K562 (cell line): ENCODE measurements around the gene TMSB10. TPM values are rescaled to one million over a fixed set of nuclear protein-coding genes. Genes with fewer than 3 reads are reported as not detected.

Experiments used
- ATAC-seq: fragments of 200-7000 bp; cut with Tn5 transposase; 3 replicates; pipeline ENCODE4 v1.9.1; 2020; ENCODE audit warnings: moderate library complexity
- BruUV-seq: library from RNA; stranded (reverse); fragments of 400-500 nt; replicated peaks from 2 replicates; lab custom pipeline; 2021; lab: Mats Ljungman, UMichigan
- CTCF ChIA-PET: fragments of 300-600 bp; formaldehyde crosslinking; extraction: SDS; loops from one replicate; lab custom pipeline; 2021; ENCODE audit warnings: low intra/inter-chr PET ratio; lab: Yijun Ruan, JAX
- POLR2A ChIA-PET: fragments of 300-600, 350-650 bp; sonication (Branson Sonifier 250); formaldehyde crosslinking; extraction: SDS; loops from one replicate; lab custom pipeline; 2021; ENCODE audit warnings: antibody characterized with exemption, inconsistent platforms; lab: Yijun Ruan, JAX
- DNase-seq, 4 experiments: peaks; one replicate each; pipeline versions ENCODE4 v3.0.0 to v3.0.0-alpha.2; 2011 to 2018; ENCODE audit warnings: low spot score in 3 of 4, mixed read lengths in 3 of 4; ENCODE audit errors: extremely low read depth in 1 of 4
- FAIRE-seq: peaks from 2 replicates; lab custom pipeline; 2011; peaks lifted over from hg19 to GRCh38; lab: Jason Lieb, UNC
- H2AFZ ChIP-seq: 2 replicates; pipeline ENCODE4 v1.6.0; 2011; ENCODE audit warnings: low read depth, low read length, control low read depth, inconsistent platforms
- H3K27ac ChIP-seq: fragments of 200-600 bp; 3 replicates; pipeline ENCODE4 v1.8.0; 2011; ENCODE audit warnings: low read depth, mild to moderate bottlenecking, control low read depth, inconsistent platforms, low read length, moderate library complexity, mixed read lengths; ENCODE audit errors: extremely low read depth
- H3K27me3 ChIP-seq, 2 experiments: fragments of 300-600 bp in 1 of 2; 2 replicates in 1 of 2; 3 replicates in 1 of 2; pipeline versions ENCODE4 v1.6.0 to v1.8.0; 2011; ENCODE audit warnings: inconsistent platforms in 2 of 2, low read length in 2 of 2, mild to moderate bottlenecking in 1 of 2, mixed read lengths in 1 of 2, moderate library complexity in 1 of 2; ENCODE audit not compliant: control insufficient read depth in 2 of 2, insufficient read depth in 2 of 2
- H3K36me3 ChIP-seq: fragments of 300-600 bp; 3 replicates; pipeline ENCODE4 v1.8.0; 2011; ENCODE audit warnings: mild to moderate bottlenecking, low read length, inconsistent platforms; ENCODE audit not compliant: control insufficient read depth, insufficient read depth
- H3K4me1 ChIP-seq, 2 experiments: fragments of 200-600 bp in 1 of 2; replicated peaks in 1 of 2; 2 replicates in 1 of 2; 3 replicates in 1 of 2; pipeline versions ENCODE4 v1.5.1 to v1.8.0; 2011; ENCODE audit warnings: inconsistent platforms in 2 of 2, low read length in 2 of 2, mild to moderate bottlenecking in 1 of 2, mixed read lengths in 1 of 2, moderate library complexity in 1 of 2; ENCODE audit not compliant: control insufficient read depth in 2 of 2, insufficient read depth in 2 of 2
- H3K4me2 ChIP-seq: 2 replicates; pipeline ENCODE4 v1.6.1; 2011; ENCODE audit warnings: low read length, control low read depth, inconsistent platforms, mixed read lengths; ENCODE audit not compliant: insufficient read depth
- H3K4me3 ChIP-seq: fragments of 200-600 bp; sonication (generic), shearing (Covaris generic); 2 replicates; pipeline ENCODE4 v1.5.1; 2016; ENCODE audit warnings: control low read depth, inconsistent platforms
- H3K79me2 ChIP-seq: fragments of 200-600 bp; 3 replicates; pipeline ENCODE4 v1.8.0; 2011; ENCODE audit warnings: low read length, inconsistent platforms; ENCODE audit not compliant: control insufficient read depth, insufficient read depth
- H3K9ac ChIP-seq, 2 experiments: 2 replicates each; pipeline versions ENCODE4 v1.6.0 to v1.6.1; 2011; ENCODE audit warnings: low read depth in 2 of 2, low read length in 2 of 2, control low read depth in 1 of 2, inconsistent platforms in 1 of 2, mild to moderate bottlenecking in 1 of 2, mixed read lengths in 1 of 2; ENCODE audit not compliant: insufficient read depth in 1 of 2
- H3K9me1 ChIP-seq: one replicate; pipeline ENCODE4 v1.6.0; 2011; ENCODE audit warnings: inconsistent platforms, mild to moderate bottlenecking, low read length, moderate library complexity; ENCODE audit not compliant: control insufficient read depth, insufficient read depth
- H3K9me3 ChIP-seq: replicated peaks from 2 replicates; pipeline ENCODE4 v1.5.1; 2011; ENCODE audit warnings: low read depth, low read length, inconsistent platforms; ENCODE audit not compliant: control insufficient read depth, insufficient read depth
- H4K20me1 ChIP-seq: replicated peaks from 2 replicates; pipeline ENCODE4 v1.6.1; 2011; ENCODE audit warnings: low read length, inconsistent platforms, mixed read lengths; ENCODE audit not compliant: control insufficient read depth, insufficient read depth
- BRD9 ChIP-seq: fragments of 450-650 bp; IDR thresholded peaks from 2 replicates; pipeline ENCODE4 v1.6.1; 2018; ENCODE audit warnings: low read depth; ENCODE audit not compliant: partially characterized antibody
- HNRNPL ChIP-seq: fragments of 200-400 bp; formaldehyde crosslinking; IDR thresholded peaks from 2 replicates; pipeline ENCODE4 v1.6.1; 2017; ENCODE audit warnings: low read depth, mild to moderate bottlenecking, low read length
- MYC ChIP-seq, 2 experiments: fragments of 250-450 bp in 1 of 2; sonication (Bioruptor Pico) in 1 of 2; IDR thresholded peaks; 2 replicates each; pipeline versions ENCODE4 v1.5.1 to v1.6.1; 2012 to 2021; ENCODE audit warnings: low read depth in 2 of 2, borderline replicate concordance in 1 of 2, improper control_type of control experiment in 1 of 2, low read length in 1 of 2, mild to moderate bottlenecking in 1 of 2, moderate library complexity in 1 of 2
- NFRKB ChIP-seq: fragments of 450-650 bp; IDR thresholded peaks from 2 replicates; pipeline ENCODE4 v1.6.1; 2016; ENCODE audit warnings: low read depth
- PML ChIP-seq: IDR thresholded peaks from 2 replicates; pipeline ENCODE4 v1.6.1; 2012; ENCODE audit warnings: low read length, inconsistent platforms
- SLC30A9 ChIP-seq: fragments of 250-450 bp; sonication (Bioruptor Pico); IDR thresholded peaks from 2 replicates; pipeline ENCODE4 v1.8.0; 2022; ENCODE audit warnings: mild to moderate bottlenecking, moderate library complexity
- SMC3 ChIP-seq: conservative IDR thresholded peaks from 2 replicates; pipeline ENCODE4 v1.6.1; 2011; ENCODE audit warnings: low read depth, low read length, improper control_type of control experiment; ENCODE audit not compliant: insufficient read depth
- STAG1 ChIP-seq: sonication (generic); formaldehyde crosslinking; IDR thresholded peaks from 2 replicates; pipeline ENCODE4 v1.5.0; 2020; ENCODE audit warnings: missing genetic modification reagents, borderline replicate concordance
- WGBS: fragments of 100-300 bp; shearing (Covaris generic); methylation state at CpG from one replicate; pipeline ENCODE4 v1.1.6; 2016; ENCODE audit warnings: low coverage, mixed read lengths; ENCODE audit not compliant: insufficient coverage; ENCODE audit errors: missing lambda C conversion rate; 5-methylcytosine and 5-hydroxymethylcytosine counted together
- in situ Hi-C: fragments of 300-500 bp; cut with MboI; formaldehyde crosslinking; loops from 4 replicates; pipeline ENCODE4 v1.15.0; 2018; ENCODE audit warnings: inconsistent platforms, mixed read lengths
- intact Hi-C: fragments of 100-400 bp; cut with micrococcal nuclease; formaldehyde crosslinking; loops from 2 replicates; pipeline ENCODE4 v1.14.2; 2022
- polyA plus RNA-seq, 8 experiments: library from polyadenylated mRNA; depleted of rRNA in 4 of 8; stranded (reverse) in 5 of 8; unstranded in 3 of 8; fragments of >200 nt; fragmentation: Nextera tagmentation in 2 of 8; fragmentation: Illumina TruSeq in 1 of 8; extraction: Ambion mirVana in 2 of 8; extraction: Trizol in 1 of 8; gene quantifications; 2 replicates each; pipeline versions ENCODE4 v1.2.1 to v1.2.3, GENCODE V29; 2011 to 2014; ENCODE audit warnings: inconsistent platforms in 1 of 8, missing spikeins in 1 of 8
- total RNA-seq, 7 experiments: library from RNA; depleted of rRNA in 6 of 7; stranded (reverse); fragments of >200 nt in 6 of 7; fragmentation: Illumina TruSeq in 2 of 7; extraction: Trizol in 2 of 7; gene quantifications; 2 replicates each; pipeline versions ENCODE4 v1.2.1 to v1.2.3, GENCODE V29; 2011 to 2021; ENCODE audit warnings: low replicate concordance in 1 of 7
- TF ChIP-seq, protein P1 (sequence below): fragments of 450-650 bp; IDR thresholded peaks from 2 replicates; pipeline ENCODE4 v1.6.1; 2018; ENCODE audit warnings: mild to moderate bottlenecking, low read depth; ENCODE audit not compliant: partially characterized antibody
- TF ChIP-seq, protein P2 (sequence below): fragments of 450-650 bp; formaldehyde crosslinking; IDR thresholded peaks from 2 replicates; pipeline ENCODE4 v1.4.0; 2020; ENCODE audit warnings: mild to moderate bottlenecking
- TF ChIP-seq, protein P3 (sequence below), 2 experiments: fragments of 200-800 bp in 1 of 2; sonication (Bioruptor generic) in 1 of 2; sonication (generic) in 1 of 2; formaldehyde crosslinking in 1 of 2; IDR thresholded peaks in 1 of 2; conservative IDR thresholded peaks in 1 of 2; 2 replicates each; pipeline versions ENCODE4 v1.5.0 to v1.6.1; 2016 to 2020; ENCODE audit warnings: missing compliant biosample characterization in 1 of 2, missing genetic modification characterization in 1 of 2, missing genetic modification reagents in 1 of 2
- TF ChIP-seq, protein P4 (sequence below): fragments of 450-650 bp; formaldehyde crosslinking; IDR thresholded peaks from 2 replicates; pipeline ENCODE4 v1.4.0; 2022; ENCODE audit warnings: mild to moderate bottlenecking, moderate library complexity
- TF ChIP-seq, protein P5 (sequence below): fragments of 250-450 bp; sonication (Bioruptor Pico); IDR thresholded peaks from 2 replicates; pipeline ENCODE4 v1.4.0; 2020

TMSB10 gene
- total and polyA plus RNA-seq, 9 of the 15 experiments (the other 6 are each of a cell fraction or from before 2014, with no cell fraction given) = 382 to 2,226 (median 959) TPM

DNA sequence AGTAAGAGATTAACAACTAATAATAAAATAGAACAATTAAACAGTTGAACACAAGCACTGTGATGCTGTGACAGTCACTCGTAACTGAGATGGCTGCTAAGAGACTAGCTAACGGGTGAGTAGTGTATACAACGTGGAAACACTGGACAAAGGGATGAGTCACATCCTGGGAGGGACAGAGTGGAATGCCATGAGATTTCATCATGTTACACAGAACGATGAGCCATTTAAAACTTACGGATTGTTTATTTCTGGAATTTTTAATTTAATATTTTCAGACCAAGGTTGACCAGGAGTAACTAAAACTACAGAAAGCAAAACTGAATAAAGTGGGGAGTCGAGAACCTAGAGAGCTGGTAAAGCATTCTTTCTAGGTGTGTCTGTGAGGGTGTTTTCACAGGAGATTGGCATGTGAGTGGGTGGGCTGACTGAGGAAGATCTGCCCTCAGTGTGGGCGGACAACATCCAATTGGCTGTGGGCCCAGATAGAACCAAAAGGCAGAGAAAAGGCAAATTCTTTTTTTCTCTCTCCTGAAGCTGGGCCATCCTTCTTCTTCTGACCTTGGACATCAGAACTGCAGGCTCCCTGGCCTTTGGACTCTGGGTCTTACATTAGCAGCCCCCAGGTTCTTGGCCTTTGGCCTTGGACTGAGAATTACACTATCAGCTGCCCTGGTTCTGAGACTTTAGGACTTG is 14.6 kb downstream of the TMSB10 start:
- peak; percentile 28 to 81 (median 49) for DNase-seq
- peak; percentile 29 for TF ChIP-seq NFRKB
- TF ChIP-seq MYC (IDR thresholded peaks at IDR 0.05; ENCODE audit: low read depth, low read length) = peak; percentile 84
- no peak for TF ChIP-seq MYC (CRISPR knock-in tag; IDR thresholded peaks at IDR 0.05; ENCODE audit: borderline replicate concordance, low read depth)
- peak; percentile 67 for TF ChIP-seq BRD9
- TF ChIP-seq, protein P1, sequence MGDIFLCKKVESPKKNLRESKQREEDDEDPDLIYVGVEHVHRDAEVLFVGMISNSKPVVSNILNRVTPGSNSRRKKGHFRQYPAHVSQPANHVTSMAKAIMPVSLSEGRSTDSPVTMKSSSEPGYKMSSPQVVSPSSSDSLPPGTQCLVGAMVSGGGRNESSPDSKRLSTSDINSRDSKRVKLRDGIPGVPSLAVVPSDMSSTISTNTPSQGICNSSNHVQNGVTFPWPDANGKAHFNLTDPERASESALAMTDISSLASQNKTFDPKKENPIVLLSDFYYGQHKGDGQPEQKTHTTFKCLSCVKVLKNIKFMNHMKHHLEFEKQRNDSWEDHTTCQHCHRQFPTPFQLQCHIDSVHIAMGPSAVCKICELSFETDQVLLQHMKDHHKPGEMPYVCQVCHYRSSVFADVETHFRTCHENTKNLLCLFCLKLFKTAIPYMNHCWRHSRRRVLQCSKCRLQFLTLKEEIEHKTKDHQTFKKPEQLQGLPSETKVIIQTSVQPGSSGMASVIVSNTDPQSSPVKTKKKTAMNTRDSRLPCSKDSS = no peak
- peak; percentile 15; the same call in 1 of the 2 replicates for TF ChIP-seq PML
- no peak for TF ChIP-seq HNRNPL
- no peak for TF ChIP-seq SMC3
- TF ChIP-seq, protein P2, sequence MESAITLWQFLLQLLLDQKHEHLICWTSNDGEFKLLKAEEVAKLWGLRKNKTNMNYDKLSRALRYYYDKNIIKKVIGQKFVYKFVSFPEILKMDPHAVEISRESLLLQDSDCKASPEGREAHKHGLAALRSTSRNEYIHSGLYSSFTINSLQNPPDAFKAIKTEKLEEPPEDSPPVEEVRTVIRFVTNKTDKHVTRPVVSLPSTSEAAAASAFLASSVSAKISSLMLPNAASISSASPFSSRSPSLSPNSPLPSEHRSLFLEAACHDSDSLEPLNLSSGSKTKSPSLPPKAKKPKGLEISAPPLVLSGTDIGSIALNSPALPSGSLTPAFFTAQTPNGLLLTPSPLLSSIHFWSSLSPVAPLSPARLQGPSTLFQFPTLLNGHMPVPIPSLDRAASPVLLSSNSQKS (CRISPR knock-in tag) = no peak
- TF ChIP-seq, protein P3, sequence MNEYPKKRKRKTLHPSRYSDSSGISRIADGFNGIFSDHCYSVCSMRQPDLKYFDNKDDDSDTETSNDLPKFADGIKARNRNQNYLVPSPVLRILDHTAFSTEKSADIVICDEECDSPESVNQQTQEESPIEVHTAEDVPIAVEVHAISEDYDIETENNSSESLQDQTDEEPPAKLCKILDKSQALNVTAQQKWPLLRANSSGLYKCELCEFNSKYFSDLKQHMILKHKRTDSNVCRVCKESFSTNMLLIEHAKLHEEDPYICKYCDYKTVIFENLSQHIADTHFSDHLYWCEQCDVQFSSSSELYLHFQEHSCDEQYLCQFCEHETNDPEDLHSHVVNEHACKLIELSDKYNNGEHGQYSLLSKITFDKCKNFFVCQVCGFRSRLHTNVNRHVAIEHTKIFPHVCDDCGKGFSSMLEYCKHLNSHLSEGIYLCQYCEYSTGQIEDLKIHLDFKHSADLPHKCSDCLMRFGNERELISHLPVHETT (CRISPR knock-in tag; conservative IDR thresholded peaks at IDR 0.05 in 1 of 2, IDR thresholded peaks at IDR 0.05 in 1 of 2) = peak in 1 of 2 experiments; percentile 67; a peak in 2 of 4 replicates
- TF ChIP-seq, protein P4, sequence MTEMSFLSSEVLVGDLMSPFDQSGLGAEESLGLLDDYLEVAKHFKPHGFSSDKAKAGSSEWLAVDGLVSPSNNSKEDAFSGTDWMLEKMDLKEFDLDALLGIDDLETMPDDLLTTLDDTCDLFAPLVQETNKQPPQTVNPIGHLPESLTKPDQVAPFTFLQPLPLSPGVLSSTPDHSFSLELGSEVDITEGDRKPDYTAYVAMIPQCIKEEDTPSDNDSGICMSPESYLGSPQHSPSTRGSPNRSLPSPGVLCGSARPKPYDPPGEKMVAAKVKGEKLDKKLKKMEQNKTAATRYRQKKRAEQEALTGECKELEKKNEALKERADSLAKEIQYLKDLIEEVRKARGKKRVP (CRISPR knock-in tag) = peak; percentile 90
- no peak for TF ChIP-seq SLC30A9 (CRISPR knock-in tag)
- TF ChIP-seq, protein P5, sequence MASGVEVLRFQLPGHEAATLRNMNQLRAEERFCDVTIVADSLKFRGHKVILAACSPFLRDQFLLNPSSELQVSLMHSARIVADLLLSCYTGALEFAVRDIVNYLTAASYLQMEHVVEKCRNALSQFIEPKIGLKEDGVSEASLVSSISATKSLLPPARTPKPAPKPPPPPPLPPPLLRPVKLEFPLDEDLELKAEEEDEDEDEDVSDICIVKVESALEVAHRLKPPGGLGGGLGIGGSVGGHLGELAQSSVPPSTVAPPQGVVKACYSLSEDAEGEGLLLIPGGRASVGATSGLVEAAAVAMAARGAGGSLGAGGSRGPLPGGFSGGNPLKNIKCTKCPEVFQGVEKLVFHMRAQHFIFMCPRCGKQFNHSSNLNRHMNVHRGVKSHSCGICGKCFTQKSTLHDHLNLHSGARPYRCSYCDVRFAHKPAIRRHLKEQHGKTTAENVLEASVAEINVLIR = no peak
- TF ChIP-seq STAG1 (CRISPR knock-in tag) = no peak

More for the DNA sequence above, 14.6 kb downstream of the TMSB10 start:
- Histone ChIP-seq H3K27ac (peak overlapping the region; percentile 84), H3K4me1 (peaks cover 0 to 23% of the 10 kb centered on the region in 2 experiments; a peak in 4 of 5 replicates), H2AFZ (peak overlapping the region; percentile 89), H3K9ac (peak overlapping the region; percentile 43 to 60; a peak in 3 of 4 replicates), H3K36me3 (no peaks in the 10 kb centered on the region), H3K9me3 (no peaks in the 10 kb centered on the region), H3K79me2 (no peaks in the 10 kb centered on the region), H3K9me1 (no peaks in the 10 kb centered on the region), H3K27me3 (no peaks in the 10 kb centered on the region), H3K4me2 (peak overlapping the region; percentile 66), H3K4me3 (no peak overlapping the region), H4K20me1 (no peaks in the 10 kb centered on the region)
- intact Hi-C loops (loop anchor here (10.0 kb wide), 1 partner anchor 265 kb away; no protein-coding TSS in a partner anchor), in situ Hi-C loops (loop anchor here (10.0 kb wide), 1 partner anchor 385 kb away; no protein-coding TSS in a partner anchor)
- ATAC-seq (peak; percentile 91), FAIRE-seq (peak; percentile 80)
- 3% methylated on average over 7 of the region's 7 CpGs for WGBS
- ChIA-PET POLR2A (interaction anchor here (1.0 to 5.1 kb wide), 2 partner anchors 14 to 40 kb away, joined by 4 to 78 read pairs; partner anchors contain the start of gene TMSB10), CTCF (no interaction called here)
- BruUV-seq = no TSS peak
